ENCODE measurements around the gene EIF4G1. TPM values are rescaled to one million over a fixed set of nuclear protein-coding genes. Genes with fewer than 3 reads are reported as not detected.

EIF4G1 gene
- total and polyA plus RNA-seq, 5 donors from 2014 or later, result 13.7 to 182 (median 17.3) TPM

- peaks cover 5% of the 10 kb centered on the region for H3K36me3 Mint-ChIP-seq
- ATAC-seq (ENCODE audit: low read depth in 2 of 2), result no peak
- H3K4me1 Mint-ChIP-seq, result no peaks in the 10 kb centered on the region
- H3K27ac Mint-ChIP-seq, result no peak overlapping the region
- H3K27ac ChIP-seq (ENCODE audit: insufficient read depth, low read length, poor library complexity, severe bottlenecking), result no peak overlapping the region
- H3K4me1 ChIP-seq (ENCODE audit: control insufficient read depth, insufficient read depth, low read length, poor library complexity, severe bottlenecking), result peaks cover 4% of the 10 kb centered on the region
- H3K4me3 ChIP-seq (ENCODE audit: low read depth, low read length), result no peak overlapping the region
- H3K27me3 Mint-ChIP-seq, result peaks cover 4% of the 10 kb centered on the region
- H3K4me3 Mint-ChIP-seq, result peak overlapping the region in 1 of 4 donors; percentile 80
- DNase-seq, result no peak
- H3K36me3 ChIP-seq (ENCODE audit: control insufficient read depth, insufficient read depth, low read length), result no peaks in the 10 kb centered on the region
- H3K27me3 ChIP-seq (ENCODE audit: control insufficient read depth, insufficient read depth, low read length), result no peaks in the 10 kb centered on the region
- no peaks in the 10 kb centered on the region for H3K9me3 ChIP-seq (ENCODE audit: control insufficient read depth in 2 of 2, low read length in 2 of 2)
- no peaks in the 10 kb centered on the region for H3K9me3 Mint-ChIP-seq
These were observed 40.3 kb downstream of the EIF4G1 start for GRCh38 chr3:184354754-184355153.

GRCh38 chr3:184355261-184356040, 41.0 kb downstream of the EIF4G1 start:
- Histone ChIP-seq H3K9me3 (ENCODE audit: control insufficient read depth in 2 of 2, low read length in 2 of 2) (no peaks in the 10 kb centered on the region), H3K4me1 (ENCODE audit: control insufficient read depth, insufficient read depth, low read length, poor library complexity, severe bottlenecking) (peaks cover 5% of the 10 kb centered on the region), H3K4me3 (ENCODE audit: low read depth, low read length) (no peak overlapping the region), H3K27ac (ENCODE audit: insufficient read depth, low read length, poor library complexity, severe bottlenecking) (no peak overlapping the region), H3K27me3 (ENCODE audit: control insufficient read depth, insufficient read depth, low read length) (no peaks in the 10 kb centered on the region), H3K36me3 (ENCODE audit: control insufficient read depth, insufficient read depth, low read length) (no peaks in the 10 kb centered on the region)
- Mint-ChIP-seq H3K4me1 (peaks cover 0 to 6% (median 4%) of the 10 kb centered on the region in 4 donors), H3K36me3 (peaks cover 5% of the 10 kb centered on the region), H3K27ac (no peak overlapping the region), H3K27me3 (peaks cover 4% of the 10 kb centered on the region), H3K9me3 (no peaks in the 10 kb centered on the region), H3K4me3 (peak overlapping the region in 1 of 4 donors; percentile 80)
- ATAC-seq (ENCODE audit: low read depth in 2 of 2) (no peak), DNase-seq (no peak)

GRCh38 chr3:184357248-184358123, 43.1 kb downstream of the EIF4G1 start:
- no peak overlapping the region for H3K27ac ChIP-seq (ENCODE audit: insufficient read depth, low read length, poor library complexity, severe bottlenecking)
- H3K4me3 ChIP-seq (ENCODE audit: low read depth, low read length), result no peak overlapping the region
- Mint-ChIP-seq H3K4me3 (peak overlapping the region in 1 of 4 donors; percentile 57), H3K27ac (no peak overlapping the region), H3K9me3 (no peaks in the 10 kb centered on the region), H3K27me3 (peaks cover 4% of the 10 kb centered on the region), H3K36me3 (peaks cover 5% of the 10 kb centered on the region), H3K4me1 (peaks cover 0 to 16% (median 9%) of the 10 kb centered on the region in 4 donors)
- H3K36me3 ChIP-seq (ENCODE audit: control insufficient read depth, insufficient read depth, low read length), result no peaks in the 10 kb centered on the region
- DNase-seq (no peak), ATAC-seq (ENCODE audit: low read depth in 2 of 2) (no peak)
- H3K9me3 ChIP-seq (ENCODE audit: control insufficient read depth in 2 of 2, low read length in 2 of 2), result no peaks in the 10 kb centered on the region
- H3K27me3 ChIP-seq (ENCODE audit: control insufficient read depth, insufficient read depth, low read length), result no peaks in the 10 kb centered on the region
- H3K4me1 ChIP-seq (ENCODE audit: control insufficient read depth, insufficient read depth, low read length, poor library complexity, severe bottlenecking), result peaks cover 22% of the 10 kb centered on the region

- no peaks in the 10 kb centered on the region for H3K27me3 ChIP-seq (ENCODE audit: control insufficient read depth, insufficient read depth, low read length)
- ATAC-seq (ENCODE audit: low read depth in 2 of 2) (no peak), DNase-seq (no peak)
- H3K36me3 ChIP-seq (ENCODE audit: control insufficient read depth, insufficient read depth, low read length), result no peaks in the 10 kb centered on the region
- peaks cover 5% of the 10 kb centered on the region for H3K36me3 Mint-ChIP-seq
- H3K9me3 ChIP-seq (ENCODE audit: control insufficient read depth in 2 of 2, low read length in 2 of 2), result no peaks in the 10 kb centered on the region
- H3K27me3 Mint-ChIP-seq, result peaks cover 7% of the 10 kb centered on the region
- no peak overlapping the region for H3K27ac ChIP-seq (ENCODE audit: insufficient read depth, low read length, poor library complexity, severe bottlenecking)
- H3K4me1 Mint-ChIP-seq, result peaks cover 0 to 17% (median 10%) of the 10 kb centered on the region in 4 donors
- peak overlapping the region in 2 of 4 donors; percentile 43 to 54 for H3K4me3 Mint-ChIP-seq
- H3K9me3 Mint-ChIP-seq, result no peaks in the 10 kb centered on the region
- no peak overlapping the region for H3K4me3 ChIP-seq (ENCODE audit: low read depth, low read length)
- H3K27ac Mint-ChIP-seq, result no peak overlapping the region
- H3K4me1 ChIP-seq (ENCODE audit: control insufficient read depth, insufficient read depth, low read length, poor library complexity, severe bottlenecking), result peaks cover 23% of the 10 kb centered on the region
These were observed 43.8 kb downstream of the EIF4G1 start for GRCh38 chr3:184358124-184358767.

- Mint-ChIP-seq H3K27me3 (peaks cover 11% of the 10 kb centered on the region), H3K4me3 (peak overlapping the region in 1 of 4 donors; percentile 54), H3K4me1 (peaks cover 0 to 24% (median 14%) of the 10 kb centered on the region in 4 donors), H3K27ac (no peak overlapping the region), H3K9me3 (no peaks in the 10 kb centered on the region), H3K36me3 (peaks cover 5% of the 10 kb centered on the region)
- no peaks in the 10 kb centered on the region for H3K9me3 ChIP-seq (ENCODE audit: control insufficient read depth in 2 of 2, low read length in 2 of 2)
- no peak for ATAC-seq (ENCODE audit: low read depth in 2 of 2)
- H3K36me3 ChIP-seq (ENCODE audit: control insufficient read depth, insufficient read depth, low read length), result no peaks in the 10 kb centered on the region
- no peaks in the 10 kb centered on the region for H3K27me3 ChIP-seq (ENCODE audit: control insufficient read depth, insufficient read depth, low read length)
- no peak overlapping the region for H3K27ac ChIP-seq (ENCODE audit: insufficient read depth, low read length, poor library complexity, severe bottlenecking)
- no peak overlapping the region for H3K4me3 ChIP-seq (ENCODE audit: low read depth, low read length)
- no peak for DNase-seq
- peaks cover 30% of the 10 kb centered on the region for H3K4me1 ChIP-seq (ENCODE audit: control insufficient read depth, insufficient read depth, low read length, poor library complexity, severe bottlenecking)
These were observed 44.5 kb downstream of the EIF4G1 start for GRCh38 chr3:184358921-184359350.

GRCh38 chr3:184359610-184360009, 45.2 kb downstream of the EIF4G1 start:
- H3K9me3 ChIP-seq (ENCODE audit: control insufficient read depth in 2 of 2, low read length in 2 of 2), result no peaks in the 10 kb centered on the region
- Mint-ChIP-seq H3K36me3 (peaks cover 5% of the 10 kb centered on the region), H3K27ac (no peak overlapping the region), H3K4me3 (peak overlapping the region in 3 of 4 donors; percentile 64 to 90 (median 88)), H3K9me3 (no peaks in the 10 kb centered on the region), H3K27me3 (peaks cover 11% of the 10 kb centered on the region), H3K4me1 (peaks cover 1 to 31% (median 19%) of the 10 kb centered on the region in 4 donors)
- DNase-seq, result no peak
- no peak overlapping the region for H3K4me3 ChIP-seq (ENCODE audit: low read depth, low read length)
- no peaks in the 10 kb centered on the region for H3K27me3 ChIP-seq (ENCODE audit: control insufficient read depth, insufficient read depth, low read length)
- no peak for ATAC-seq (ENCODE audit: low read depth in 2 of 2)
- H3K4me1 ChIP-seq (ENCODE audit: control insufficient read depth, insufficient read depth, low read length, poor library complexity, severe bottlenecking), result peaks cover 33% of the 10 kb centered on the region
- H3K36me3 ChIP-seq (ENCODE audit: control insufficient read depth, insufficient read depth, low read length), result no peaks in the 10 kb centered on the region
- H3K27ac ChIP-seq (ENCODE audit: insufficient read depth, low read length, poor library complexity, severe bottlenecking), result no peak overlapping the region

GRCh38 chr3:184360070-184360928, 45.9 kb downstream of the EIF4G1 start:
- no peak for DNase-seq
- no peaks in the 10 kb centered on the region for H3K9me3 Mint-ChIP-seq

More at GRCh38 chr3:184360070-184360928, 45.9 kb downstream of the EIF4G1 start:
- H3K27ac ChIP-seq (ENCODE audit: insufficient read depth, low read length, poor library complexity, severe bottlenecking), result no peak overlapping the region
- peaks cover 7% of the 10 kb centered on the region for H3K36me3 Mint-ChIP-seq
- H3K27ac Mint-ChIP-seq, result no peak overlapping the region
- H3K36me3 ChIP-seq (ENCODE audit: control insufficient read depth, insufficient read depth, low read length), result no peaks in the 10 kb centered on the region
- no peak for ATAC-seq (ENCODE audit: low read depth in 2 of 2)
- peaks cover 33% of the 10 kb centered on the region for H3K4me1 ChIP-seq (ENCODE audit: control insufficient read depth, insufficient read depth, low read length, poor library complexity, severe bottlenecking)
- H3K4me1 Mint-ChIP-seq, result peaks cover 4 to 38% (median 26%) of the 10 kb centered on the region in 4 donors
- peaks cover 7% of the 10 kb centered on the region for H3K27me3 Mint-ChIP-seq
- H3K27me3 ChIP-seq (ENCODE audit: control insufficient read depth, insufficient read depth, low read length), result no peaks in the 10 kb centered on the region
- H3K4me3 ChIP-seq (ENCODE audit: low read depth, low read length), result no peak overlapping the region
- H3K4me3 Mint-ChIP-seq, result peak overlapping the region; percentile 88 to 94 (median 89)
- no peaks in the 10 kb centered on the region for H3K9me3 ChIP-seq (ENCODE audit: control insufficient read depth in 2 of 2, low read length in 2 of 2)
